GM19025 (cell line): ENCODE data around the gene ARHGAP24.
A peak's percentile ranks its signal among the peaks of the same experiment; 100 is the strongest.
"Not testable (repeated sequence)": the region's sequence is repeated elsewhere in the genome, so short reads cannot be mapped to it uniquely, and the experiment has no call there.

Source experiments
- ATAC-seq: cut with Tn5 transposase; IDR thresholded peaks from one replicate; pipeline ENCODE4 v1.9.1; 2021; ENCODE audit warnings: mild to moderate bottlenecking, low read depth, moderate library complexity; ENCODE audit not compliant: unreplicated experiment

The ARHGAP24 gene

GRCh38 chr4:85798012-85798770 lies 323.2 kb downstream of the ARHGAP24 start:
- no peak for ATAC-seq

GRCh38 chr4:85803856-85804255 lies 328.9 kb downstream of the ARHGAP24 start:
- no peak for ATAC-seq

GRCh38 chr4:85805891-85806290 lies 330.9 kb downstream of the ARHGAP24 start:
- no peak for ATAC-seq

GRCh38 chr4:85806334-85806733 lies 331.4 kb downstream of the ARHGAP24 start:
- no peak for ATAC-seq

- ATAC-seq: no peak
These were observed 332.4 kb downstream of the ARHGAP24 start for GRCh38 chr4:85807247-85807950.

- no peak for ATAC-seq
These were observed 333.2 kb downstream of the ARHGAP24 start for GRCh38 chr4:85808104-85808503.

GRCh38 chr4:85808864-85809263 lies 333.9 kb downstream of the ARHGAP24 start:
- ATAC-seq: no peak

GRCh38 chr4:85812776-85813175 lies 337.8 kb downstream of the ARHGAP24 start:
- ATAC-seq: no peak

- no peak for ATAC-seq
These were observed 341.0 kb downstream of the ARHGAP24 start for GRCh38 chr4:85815796-85816459.

GRCh38 chr4:85818700-85819099 lies 343.8 kb downstream of the ARHGAP24 start:
- ATAC-seq: no peak

- not testable (repeated sequence) for ATAC-seq
These were observed 345.2 kb downstream of the ARHGAP24 start for GRCh38 chr4:85820101-85820500.

GRCh38 chr4:85821688-85822455 lies 346.9 kb downstream of the ARHGAP24 start:
- no peak for ATAC-seq

GRCh38 chr4:85823295-85823694 lies 348.3 kb downstream of the ARHGAP24 start:
- ATAC-seq: no peak

- ATAC-seq: no peak
These were observed 349.4 kb downstream of the ARHGAP24 start for GRCh38 chr4:85824166-85824945.

- peak; percentile 44 for ATAC-seq
These were observed 351.2 kb downstream of the ARHGAP24 start for GRCh38 chr4:85826060-85826678.

GRCh38 chr4:85828027-85828890 lies 353.3 kb downstream of the ARHGAP24 start:
- ATAC-seq: no peak

GRCh38 chr4:85829276-85830051 lies 354.5 kb downstream of the ARHGAP24 start:
- no peak for ATAC-seq

- ATAC-seq: no peak
These were observed 356.7 kb downstream of the ARHGAP24 start for GRCh38 chr4:85831647-85832046.
